Measurements from ENCODE around the gene TBC1D14. TPM values are rescaled to one million over a fixed set of nuclear protein-coding genes. Genes with fewer than 3 reads are reported as not detected.
"Not testable (repeated sequence)": the region's sequence is repeated elsewhere in the genome, so short reads cannot be mapped to it uniquely, and the experiment has no call there.

The TBC1D14 gene
- total RNA-seq, 1 experiment from 2014 or later: 16.7 TPM

DNA sequence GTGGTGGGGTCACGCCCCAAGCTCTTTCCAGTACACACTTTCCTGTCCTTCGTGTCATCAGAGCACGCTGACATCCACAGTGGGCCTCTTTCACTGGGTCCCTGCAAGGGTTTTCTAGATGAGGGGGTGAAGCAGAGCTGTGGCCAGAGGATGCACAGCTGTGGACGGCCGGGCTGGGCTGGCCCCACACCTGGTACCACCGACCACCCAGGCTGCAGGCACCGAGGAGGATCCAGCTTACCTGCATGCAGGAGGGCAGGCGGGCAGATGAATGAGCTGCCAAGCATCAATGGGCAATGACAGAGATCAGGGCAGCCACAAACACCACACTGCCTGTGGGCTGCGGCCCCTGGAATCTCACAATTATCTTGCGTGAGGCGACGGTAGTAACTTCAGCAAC lies 167.7 kb downstream of the TBC1D14 start:
- H3K4me3 ChIP-seq: no peak overlapping the region
- H3K4me1 ChIP-seq (replicated peaks): no peaks in the 10 kb centered on the region
- no peaks in the 10 kb centered on the region for H3K9me3 ChIP-seq (replicated peaks)
- no peak overlapping the region for H3K27ac ChIP-seq
- H3K36me3 ChIP-seq: no peaks in the 10 kb centered on the region
- DNase-seq (ENCODE audit: low read depth in 1 of 2, low spot score in 2 of 2): no peak
- no peaks in the 10 kb centered on the region for H3K27me3 ChIP-seq (replicated peaks)

DNA sequence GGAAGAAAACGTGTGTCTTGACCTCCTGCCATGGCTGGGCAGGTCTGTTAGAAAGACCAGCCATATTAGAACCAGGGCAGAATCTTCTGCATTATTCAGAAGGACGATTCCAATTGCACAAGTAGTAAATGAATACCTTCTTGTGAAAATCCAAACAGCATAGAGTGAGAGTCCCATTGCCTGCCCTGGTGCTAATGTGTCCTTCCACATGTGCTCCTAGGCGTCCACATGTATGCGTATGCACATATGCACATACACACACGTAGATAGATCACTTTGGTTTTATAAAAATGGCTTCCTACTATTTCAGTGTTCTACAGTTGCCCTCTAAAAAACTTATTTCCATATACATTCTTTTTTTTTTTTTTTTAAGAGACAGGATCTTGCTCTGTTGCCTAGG lies 168.4 kb downstream of the TBC1D14 start:
- Histone ChIP-seq H3K4me1 (replicated peaks) (no peaks in the 10 kb centered on the region), H3K27me3 (replicated peaks) (no peaks in the 10 kb centered on the region), H3K36me3 (no peaks in the 10 kb centered on the region), H3K9me3 (replicated peaks) (no peaks in the 10 kb centered on the region), H3K27ac (no peak overlapping the region), H3K4me3 (no peak overlapping the region)
- DNase-seq (ENCODE audit: low read depth in 1 of 2, low spot score in 2 of 2): no peak

DNA sequence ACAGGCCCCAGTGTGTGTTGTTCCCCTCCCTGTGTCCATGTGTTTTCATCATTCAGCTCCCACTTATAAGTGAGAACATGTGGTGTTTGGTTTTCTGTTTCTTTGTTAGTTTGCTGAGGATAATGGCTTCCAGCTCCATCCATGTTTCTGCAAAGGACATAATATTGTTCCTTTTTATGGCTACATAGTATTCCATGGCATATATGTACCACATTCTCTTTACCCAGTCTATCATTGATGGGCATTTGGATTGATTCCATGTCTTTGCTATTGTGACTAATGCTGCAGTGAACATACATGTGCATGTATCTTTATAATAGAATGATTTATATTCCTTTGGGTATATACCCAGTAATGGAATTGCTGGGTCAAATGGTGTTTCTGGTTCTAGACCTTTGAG lies 169.9 kb downstream of the TBC1D14 start:
- not testable (repeated sequence) for H3K36me3 ChIP-seq; H3K27ac ChIP-seq; H3K4me3 ChIP-seq; H3K27me3 ChIP-seq (replicated peaks); H3K9me3 ChIP-seq (replicated peaks); H3K4me1 ChIP-seq (replicated peaks); DNase-seq (ENCODE audit: low read depth in 1 of 2, low spot score in 2 of 2)

DNA sequence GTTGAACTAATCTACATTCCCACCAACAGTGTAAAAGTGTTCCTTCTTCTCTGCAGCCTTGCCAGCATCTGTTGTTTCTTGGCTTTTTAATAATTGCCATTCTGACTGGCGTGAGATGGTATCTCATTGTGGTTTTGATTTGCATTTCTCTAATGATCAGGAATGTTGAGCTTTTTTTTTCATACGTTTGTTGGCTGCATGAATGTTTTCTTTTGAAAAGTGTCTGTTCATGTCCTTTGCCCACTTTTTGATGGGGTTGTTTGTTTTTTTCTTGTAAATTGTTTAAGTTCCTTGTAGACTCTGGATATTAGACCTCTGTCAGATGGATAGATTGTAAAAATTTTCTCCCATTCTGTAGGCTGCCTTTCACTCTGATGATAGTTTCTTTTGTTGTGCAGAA lies 170.3 kb downstream of the TBC1D14 start:
- not testable (repeated sequence) for H3K4me1 ChIP-seq (replicated peaks); H3K27me3 ChIP-seq (replicated peaks); H3K36me3 ChIP-seq; DNase-seq (ENCODE audit: low read depth in 1 of 2, low spot score in 2 of 2); H3K4me3 ChIP-seq; H3K9me3 ChIP-seq (replicated peaks); H3K27ac ChIP-seq

Other genes with a start within 250 kb of the TBC1D14 start
- gene S100P, start 215.9 kb upstream of the TBC1D14 start, total RNA-seq (2014; rRNA removed; shearing (Covaris generic)): not detected in 2 replicates
- gene MRFAP1L1, start 200.0 kb upstream of the TBC1D14 start, total RNA-seq (2014; rRNA removed; shearing (Covaris generic)): 37.4 and 41.0 TPM in 2 replicates
- 14.4 and 25.0 TPM in 2 replicates for gene BLOC1S4, start 193.7 kb upstream of the TBC1D14 start, total RNA-seq (2014; rRNA removed; shearing (Covaris generic))
- 7.7 and 19.8 TPM in 2 replicates for gene KIAA0232, start 127.1 kb upstream of the TBC1D14 start, total RNA-seq (2014; rRNA removed; shearing (Covaris generic))
- 2.8 and 7.7 TPM in 2 replicates for gene TADA2B, start 133.5 kb downstream of the TBC1D14 start, total RNA-seq (2014; rRNA removed; shearing (Covaris generic))
- 21.1 and 24.5 TPM in 2 replicates for gene GRPEL1, start 158.2 kb downstream of the TBC1D14 start, total RNA-seq (2014; rRNA removed; shearing (Covaris generic))